GM12878 (cell line): ENCODE results near the gene HOXD10.

ENCODE experiments used
- CEBPZ ChIP-seq: fragments of 150-350 bp; IDR thresholded peaks from 2 replicates; pipeline ENCODE4 v1.6.1; 2016; ENCODE audit warnings: low read depth, low read length
- CHD2 ChIP-seq: IDR thresholded peaks from 2 replicates; pipeline ENCODE4 v1.6.1; 2011; ENCODE audit warnings: low read depth, low read length, improper control_type of control experiment, borderline replicate concordance
- CREB1 ChIP-seq: IDR thresholded peaks from 2 replicates; pipeline ENCODE4 v1.6.1; 2012; ENCODE audit warnings: low read depth, mild to moderate bottlenecking, inconsistent platforms
- CTCF ChIP-seq, 3 experiments: IDR thresholded peaks in 2 of 3; conservative IDR thresholded peaks in 1 of 3; 2 replicates each; pipeline ENCODE4 v1.5.1; 2011; ENCODE audit warnings: low read depth in 3 of 3, low read length in 3 of 3, mild to moderate bottlenecking in 3 of 3, control low read depth in 2 of 3, moderate library complexity in 2 of 3, inconsistent platforms in 1 of 3, mixed read lengths in 1 of 3; ENCODE audit not compliant: control insufficient read depth in 2 of 3, insufficient read depth in 1 of 3; ENCODE audit errors: extremely low read depth in 1 of 3
- DPF2 ChIP-seq: fragments of 450-650 bp; IDR thresholded peaks from 2 replicates; pipeline ENCODE4 v1.6.1; 2017; ENCODE audit warnings: mild to moderate bottlenecking
- NFYB ChIP-seq: IDR thresholded peaks from 2 replicates; pipeline ENCODE4 v1.6.1; 2011; ENCODE audit warnings: low read depth, mild to moderate bottlenecking, low read length, improper control_type of control experiment, moderate library complexity; ENCODE audit not compliant: insufficient read depth
- POLR2A ChIP-seq: IDR thresholded peaks from 2 replicates; pipeline ENCODE4 v1.6.1; 2011; ENCODE audit warnings: low read depth, mild to moderate bottlenecking, low read length
- POLR2AphosphoS5 ChIP-seq: IDR thresholded peaks from 2 replicates; pipeline ENCODE4 v1.6.1; 2011; ENCODE audit warnings: mild to moderate bottlenecking, low read length, inconsistent platforms
- PRDM15 ChIP-seq: fragments of 450-650 bp; formaldehyde crosslinking; IDR thresholded peaks from 2 replicates; pipeline ENCODE4 v1.4.0; 2020; ENCODE audit warnings: mild to moderate bottlenecking, moderate library complexity
- SIN3A ChIP-seq: IDR thresholded peaks from 2 replicates; pipeline ENCODE4 v1.6.1; 2012; ENCODE audit warnings: low read depth, low read length, improper control_type of control experiment
- ZBTB11 ChIP-seq: fragments of 450-650 bp; formaldehyde crosslinking; IDR thresholded peaks from 2 replicates; pipeline ENCODE4 v1.5.0; 2022; ENCODE audit warnings: mild to moderate bottlenecking, missing genetic modification characterization
- ZNF217 ChIP-seq: fragments of 450-650 bp; IDR thresholded peaks from 2 replicates; pipeline ENCODE4 v1.6.1; 2017; ENCODE audit warnings: antibody characterized with exemption, mild to moderate bottlenecking
- ZNF24 ChIP-seq: fragments of 450-650 bp; IDR thresholded peaks from 2 replicates; pipeline ENCODE4 v1.6.1; 2017; ENCODE audit warnings: antibody characterized with exemption, mild to moderate bottlenecking

GRCh38 chr2:176158186-176158591, 41.6 kb downstream of the HOXD10 start:
- TF ChIP-seq DPF2 (no peak), CHD2 (no peak), POLR2AphosphoS5 (no peak), CTCF (IDR thresholded peaks at IDR 0.05 in 2 of 3, conservative IDR thresholded peaks at IDR 0.05 in 1 of 3; ENCODE audit: control insufficient read depth in 2 of 3, extremely low read depth in 1 of 3, insufficient read depth in 1 of 3, low read depth in 3 of 3, low read length in 3 of 3) (no peak), CREB1 (no peak), NFYB (no peak), SIN3A (no peak), PRDM15 (CRISPR knock-in tag) (no peak), ZNF24 (no peak), POLR2A (no peak), ZBTB11 (no peak), ZNF217 (no peak), CEBPZ (no peak)
